Measurements from ENCODE around the gene TPGS2.

The TPGS2 gene

GRCh38 chr18:36757081-36757480 is 71.7 kb downstream of the TPGS2 start:
- peak; percentile 66 to 77 (median 67) for TF ChIP-seq CTCF (IDR thresholded peaks at IDR 0.05; ENCODE audit: unreplicated experiment in 3 of 3)
- Mint-ChIP-seq H3K4me3 (no peak overlapping the region), H3K27ac (peak overlapping the region in 1 of 3 experiments; percentile 19), H3K27me3 (ENCODE audit: low read depth) (no peaks in the 10 kb centered on the region), H3K9me3 (no peaks in the 10 kb centered on the region), H3K4me1 (peaks cover 23% of the 10 kb centered on the region), H3K36me3 (ENCODE audit: low read depth) (peaks cover 8% of the 10 kb centered on the region)

GRCh38 chr18:36756242-36756641 is 72.6 kb downstream of the TPGS2 start:
- Mint-ChIP-seq H3K27me3 (ENCODE audit: low read depth) (no peaks in the 10 kb centered on the region), H3K4me1 (peaks cover 23% of the 10 kb centered on the region), H3K4me3 (no peak overlapping the region), H3K9me3 (no peaks in the 10 kb centered on the region), H3K27ac (peak overlapping the region in 1 of 3 experiments; percentile 9), H3K36me3 (ENCODE audit: low read depth) (peaks cover 3% of the 10 kb centered on the region)
- TF ChIP-seq CTCF (IDR thresholded peaks at IDR 0.05; ENCODE audit: unreplicated experiment in 3 of 3): no peak

- Mint-ChIP-seq H3K27me3 (ENCODE audit: low read depth) (peaks cover 6% of the 10 kb centered on the region), H3K9me3 (no peaks in the 10 kb centered on the region), H3K4me1 (peaks cover 23% of the 10 kb centered on the region), H3K4me3 (no peak overlapping the region), H3K27ac (peak overlapping the region in 2 of 3 experiments; percentile 45 to 51), H3K36me3 (ENCODE audit: low read depth) (peaks cover 5% of the 10 kb centered on the region)
- no peak for TF ChIP-seq CTCF (IDR thresholded peaks at IDR 0.05; ENCODE audit: unreplicated experiment in 3 of 3)
Measured at GRCh38 chr18:36752929-36753865, 75.6 kb downstream of the TPGS2 start.

GRCh38 chr18:36745219-36745975 is 83.4 kb downstream of the TPGS2 start:
- no peak overlapping the region for H3K4me3 Mint-ChIP-seq
- H3K27ac Mint-ChIP-seq: no peak overlapping the region
- H3K4me1 Mint-ChIP-seq: no peaks in the 10 kb centered on the region
- H3K27me3 Mint-ChIP-seq (ENCODE audit: low read depth): peaks cover 6% of the 10 kb centered on the region
- no peak for TF ChIP-seq CTCF (IDR thresholded peaks at IDR 0.05; ENCODE audit: unreplicated experiment in 3 of 3)
- peaks cover 24% of the 10 kb centered on the region for H3K36me3 Mint-ChIP-seq (ENCODE audit: low read depth)
- H3K9me3 Mint-ChIP-seq: no peaks in the 10 kb centered on the region

- Mint-ChIP-seq H3K9me3 (peaks cover 1% of the 10 kb centered on the region), H3K27ac (no peak overlapping the region), H3K36me3 (ENCODE audit: low read depth) (peaks cover 31% of the 10 kb centered on the region), H3K4me1 (no peaks in the 10 kb centered on the region), H3K4me3 (no peak overlapping the region), H3K27me3 (ENCODE audit: low read depth) (peaks cover 3% of the 10 kb centered on the region)
- TF ChIP-seq CTCF (IDR thresholded peaks at IDR 0.05; ENCODE audit: unreplicated experiment in 3 of 3): no peak
Measured at GRCh38 chr18:36744261-36744876, 84.4 kb downstream of the TPGS2 start.
